ENCODE measurements around the gene SIK3.

SIK3 gene

DNA sequence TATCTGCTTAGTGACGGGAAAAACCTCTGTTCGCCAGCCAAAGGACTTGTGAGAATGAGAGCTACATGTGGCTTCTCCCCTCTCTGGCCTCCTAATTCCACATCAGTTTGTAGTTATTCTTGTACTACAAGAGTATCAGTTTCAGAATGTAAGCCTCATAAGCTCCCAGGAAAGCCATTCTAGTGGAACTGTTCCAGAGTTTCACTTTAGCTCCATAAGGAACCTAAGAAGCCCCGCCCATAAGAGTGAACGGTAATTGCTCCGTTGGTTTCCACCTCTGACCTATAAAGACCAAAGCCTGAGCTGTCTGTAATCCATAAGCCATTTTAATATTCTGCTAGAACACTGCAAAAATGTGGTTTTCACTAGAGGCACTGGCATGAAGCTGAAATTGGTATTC, 53.0 kb downstream of the SIK3 start:
- TF ChIP-seq, protein P1, sequence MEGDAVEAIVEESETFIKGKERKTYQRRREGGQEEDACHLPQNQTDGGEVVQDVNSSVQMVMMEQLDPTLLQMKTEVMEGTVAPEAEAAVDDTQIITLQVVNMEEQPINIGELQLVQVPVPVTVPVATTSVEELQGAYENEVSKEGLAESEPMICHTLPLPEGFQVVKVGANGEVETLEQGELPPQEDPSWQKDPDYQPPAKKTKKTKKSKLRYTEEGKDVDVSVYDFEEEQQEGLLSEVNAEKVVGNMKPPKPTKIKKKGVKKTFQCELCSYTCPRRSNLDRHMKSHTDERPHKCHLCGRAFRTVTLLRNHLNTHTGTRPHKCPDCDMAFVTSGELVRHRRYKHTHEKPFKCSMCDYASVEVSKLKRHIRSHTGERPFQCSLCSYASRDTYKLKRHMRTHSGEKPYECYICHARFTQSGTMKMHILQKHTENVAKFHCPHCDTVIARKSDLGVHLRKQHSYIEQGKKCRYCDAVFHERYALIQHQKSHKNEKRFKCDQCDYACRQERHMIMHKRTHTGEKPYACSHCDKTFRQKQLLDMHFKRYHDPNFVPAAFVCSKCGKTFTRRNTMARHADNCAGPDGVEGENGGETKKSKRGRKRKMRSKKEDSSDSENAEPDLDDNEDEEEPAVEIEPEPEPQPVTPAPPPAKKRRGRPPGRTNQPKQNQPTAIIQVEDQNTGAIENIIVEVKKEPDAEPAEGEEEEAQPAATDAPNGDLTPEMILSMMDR (IDR thresholded peaks at IDR 0.05; ENCODE audit: extremely low read depth, insufficient read depth, missing control alignments): no peak
- in situ Hi-C loops (cut with MboI; ENCODE audit: low pct_unique_long_range_greater_than_20kb, low sequenced_read_pairs, unreplicated experiment): no loop called here
- no peak for DNase-seq (ENCODE audit: low spot score)

DNA sequence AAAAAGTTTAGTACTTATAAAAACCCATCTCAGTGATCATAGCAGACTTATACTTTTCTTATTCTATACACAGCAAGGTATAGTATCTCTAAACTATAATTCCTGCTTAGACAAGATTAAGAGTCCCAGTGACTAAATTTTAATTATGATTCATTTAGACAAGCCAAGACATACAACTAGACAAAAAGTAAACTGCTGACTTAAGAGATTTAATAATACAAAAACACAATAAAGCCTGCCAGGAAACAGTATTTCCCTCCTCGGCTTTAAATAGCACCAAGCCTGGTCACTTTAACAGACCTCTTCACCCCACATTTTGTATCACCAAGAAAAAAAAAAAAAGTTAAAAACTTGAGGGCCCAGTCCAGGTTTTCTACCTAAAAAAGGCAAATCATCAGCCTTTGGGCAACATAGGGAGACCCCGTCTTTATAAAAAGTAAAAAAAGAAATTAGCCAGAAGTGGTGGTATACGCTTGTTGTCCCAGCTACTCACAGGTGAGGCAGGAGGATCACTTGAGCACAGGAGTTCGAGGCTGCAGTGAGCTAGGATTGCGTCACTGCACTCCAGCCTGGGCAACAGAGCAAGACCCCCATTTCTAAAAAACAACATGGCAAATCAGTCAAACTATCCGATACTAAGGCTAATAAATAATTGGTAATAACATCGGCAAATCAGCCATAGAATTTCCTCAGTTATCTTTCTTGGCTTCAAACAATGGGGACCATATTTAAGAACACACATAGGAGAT, 53.8 kb downstream of the SIK3 start:
- TF ChIP-seq, protein P1 (IDR thresholded peaks at IDR 0.05; ENCODE audit: extremely low read depth, insufficient read depth, missing control alignments): no peak
- no peak for DNase-seq (ENCODE audit: low spot score)
- in situ Hi-C loops (cut with MboI; ENCODE audit: low pct_unique_long_range_greater_than_20kb, low sequenced_read_pairs, unreplicated experiment): no loop called here

DNA sequence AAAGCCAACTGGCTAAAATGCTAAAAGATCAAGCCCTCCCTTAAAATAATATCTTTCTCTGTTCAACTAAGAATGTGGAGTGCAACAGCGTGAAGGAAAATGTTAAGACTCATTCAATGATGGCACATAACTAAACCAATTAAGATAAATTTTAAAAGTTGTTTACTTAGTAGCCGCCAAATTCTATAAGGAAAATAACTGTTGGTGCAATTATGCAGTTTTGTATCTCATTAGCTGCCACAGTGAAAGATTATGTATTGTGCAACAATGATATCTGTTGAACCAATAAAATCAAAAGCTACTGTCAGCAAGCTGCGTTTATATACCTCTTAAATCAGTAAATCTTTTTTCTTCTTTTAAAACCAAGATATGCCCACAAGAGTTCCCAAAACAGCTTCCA, 55.5 kb downstream of the SIK3 start:
- TF ChIP-seq, protein P1 (IDR thresholded peaks at IDR 0.05; ENCODE audit: extremely low read depth, insufficient read depth, missing control alignments): no peak
- in situ Hi-C loops (cut with MboI; ENCODE audit: low pct_unique_long_range_greater_than_20kb, low sequenced_read_pairs, unreplicated experiment): no loop called here
- DNase-seq (ENCODE audit: low spot score): no peak

DNA sequence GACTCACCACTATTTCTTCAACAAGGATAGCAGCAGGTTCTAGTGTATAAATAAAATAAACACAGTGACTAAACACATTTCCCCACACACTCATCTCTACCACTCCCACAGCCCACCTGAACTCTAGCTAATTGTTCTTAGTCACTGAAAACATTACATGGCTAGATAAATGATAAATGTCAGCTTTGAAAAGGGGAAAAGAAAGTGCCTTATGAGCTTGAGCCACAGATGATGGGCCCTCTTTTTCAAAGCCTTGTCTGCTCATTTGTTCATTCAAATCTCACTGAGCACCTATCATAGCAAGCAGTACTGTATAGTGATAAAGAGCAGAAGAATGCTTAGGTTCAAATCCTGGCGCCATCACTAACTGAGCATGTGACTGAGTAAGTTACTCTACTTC, 58.3 kb downstream of the SIK3 start:
- in situ Hi-C loops (cut with MboI; ENCODE audit: low pct_unique_long_range_greater_than_20kb, low sequenced_read_pairs, unreplicated experiment): no loop called here
- TF ChIP-seq, protein P1 (IDR thresholded peaks at IDR 0.05; ENCODE audit: extremely low read depth, insufficient read depth, missing control alignments): no peak
- DNase-seq (ENCODE audit: low spot score): no peak

DNA sequence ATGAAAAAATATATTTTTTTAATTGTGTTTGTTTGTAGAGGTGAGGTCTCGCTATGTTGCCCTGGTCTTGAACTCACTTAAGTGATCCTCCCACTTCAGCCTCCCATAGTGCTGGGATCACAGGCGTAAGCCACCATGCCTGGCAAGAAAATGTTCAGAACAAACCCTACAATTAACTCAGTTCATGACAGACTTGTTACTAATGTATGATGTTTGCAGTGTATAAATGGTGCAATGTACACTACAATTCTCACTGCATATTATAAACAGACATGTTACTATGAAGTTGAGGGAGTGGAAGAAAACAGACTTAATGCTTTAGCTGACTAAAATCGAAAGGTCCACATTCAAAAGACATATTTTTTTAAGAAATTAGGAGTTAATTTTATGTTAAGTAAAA, 59.0 kb downstream of the SIK3 start:
- TF ChIP-seq, protein P1 (IDR thresholded peaks at IDR 0.05; ENCODE audit: extremely low read depth, insufficient read depth, missing control alignments): no peak
- DNase-seq (ENCODE audit: low spot score): no peak
- in situ Hi-C loops (cut with MboI; ENCODE audit: low pct_unique_long_range_greater_than_20kb, low sequenced_read_pairs, unreplicated experiment): no loop called here

DNA sequence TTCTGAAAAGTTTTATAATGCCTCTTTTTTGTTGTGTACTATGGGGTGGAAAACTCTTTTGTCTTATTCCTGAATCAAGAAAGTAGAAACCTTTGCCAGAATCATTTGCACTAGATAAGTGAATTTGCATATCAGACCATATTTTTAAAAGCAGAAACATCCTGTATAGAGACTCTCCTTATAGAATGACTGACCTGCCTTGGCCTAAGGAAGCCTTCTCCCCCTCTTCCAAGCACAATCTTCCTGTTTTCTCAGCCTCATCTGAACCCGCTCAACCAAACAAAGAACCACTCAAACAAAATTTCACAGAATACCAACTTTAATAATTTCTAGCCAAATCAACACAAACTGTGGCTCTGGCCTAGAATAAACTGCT, 60.3 kb downstream of the SIK3 start:
- TF ChIP-seq, protein P1 (IDR thresholded peaks at IDR 0.05; ENCODE audit: extremely low read depth, insufficient read depth, missing control alignments): no peak
- in situ Hi-C loops (cut with MboI; ENCODE audit: low pct_unique_long_range_greater_than_20kb, low sequenced_read_pairs, unreplicated experiment): no loop called here
- DNase-seq (ENCODE audit: low spot score): no peak

Measured in GM13977 (cell line).